Tibial nerve (tissue), 4 donors: ENCODE measurements around the gene CAMK1D. TPM values are rescaled to one million over a fixed set of nuclear protein-coding genes. Genes with fewer than 3 reads are reported as not detected.

Experiments used
- DNase-seq, 2 donors: peaks; one replicate each; pipeline ENCODE4 v3.0.0-alpha.2; 2019; ENCODE audit warnings: low spot score in 2 of 2
- H3K27ac ChIP-seq, 4 donors: fragments of 200-600 bp; sonication (generic) in 3 of 4; one replicate each; pipeline ENCODE4 v1.5.1; 2017 to 2019; ENCODE audit warnings: mild to moderate bottlenecking in 1 of 4
- H3K27me3 ChIP-seq, 2 donors: fragments of 200-600 bp; sonication (generic) in 1 of 2; one replicate each; pipeline versions ENCODE4 v1.5.1 to v1.6.0; 2017 to 2019
- H3K36me3 ChIP-seq, 3 donors: fragments of 200-600 bp; sonication (generic); one replicate each; pipeline ENCODE4 v1.5.1; 2018 to 2019
- H3K4me1 ChIP-seq, 4 donors: fragments of 200-600 bp; sonication (generic) in 3 of 4; one replicate each; pipeline ENCODE4 v1.5.1; 2017 to 2019
- H3K4me3 ChIP-seq, 4 donors: fragments of 200-600 bp; sonication (generic) in 3 of 4; one replicate each; pipeline ENCODE4 v1.5.1; 2017 to 2019; ENCODE audit warnings: mild to moderate bottlenecking in 1 of 4, moderate library complexity in 1 of 4
- H3K9me3 ChIP-seq, 4 donors: fragments of 200-600 bp; sonication (generic) in 3 of 4; one replicate each; pipeline ENCODE4 v1.5.1; 2017 to 2019
- EP300 ChIP-seq, 2 donors: sonication (generic); formaldehyde crosslinking; IDR thresholded peaks; one replicate each; pipeline ENCODE4 v1.6.1; 2017; ENCODE audit warnings: antibody characterized with exemption in 2 of 2, mild to moderate bottlenecking in 1 of 2
- POLR2A ChIP-seq, 2 donors: fragments of 450-650 bp; IDR thresholded peaks; one replicate each; pipeline ENCODE4 v1.6.1; 2017; ENCODE audit warnings: antibody characterized with exemption in 2 of 2, mild to moderate bottlenecking in 2 of 2, moderate library complexity in 2 of 2
- WGBS, 2 donors: methylation state at CpG; one replicate each; pipeline ENCODE4 v1.1.5; 2018; 5-methylcytosine and 5-hydroxymethylcytosine counted together
- total RNA-seq, 4 donors: library from RNA; depleted of rRNA; stranded (reverse); fragments of >200 nt; gene quantifications; one replicate each; pipeline ENCODE4 v1.1.0, GENCODE V29; 2016
- TF ChIP-seq, protein P1 (sequence below), 5 experiments: fragments of 200-600 bp in 3 of 5; fragments of 450-650 bp in 2 of 5; sonication (generic) in 3 of 5; IDR thresholded peaks; one replicate each; pipeline ENCODE4 v1.5.1; 2016 to 2019; ENCODE audit warnings: antibody characterized with exemption in 5 of 5, mild to moderate bottlenecking in 3 of 5, moderate library complexity in 2 of 5

The CAMK1D gene
- total RNA-seq, 4 donors from 2014 or later, result 6.9 to 20.5 (median 17.2) TPM

- H3K27me3 ChIP-seq, result no peaks in the 10 kb centered on the region
- H3K4me3 ChIP-seq, result no peak overlapping the region
- WGBS, 2 donors, result 90% methylated on average over 11 of the region's 11 CpGs
- peaks cover 0 to 6% (median 0%) of the 10 kb centered on the region in 4 donors for H3K4me1 ChIP-seq
- peaks cover 0 to 22% (median 0%) of the 10 kb centered on the region in 3 donors for H3K36me3 ChIP-seq
- no peaks in the 10 kb centered on the region for H3K9me3 ChIP-seq
- TF ChIP-seq, protein P1, sequence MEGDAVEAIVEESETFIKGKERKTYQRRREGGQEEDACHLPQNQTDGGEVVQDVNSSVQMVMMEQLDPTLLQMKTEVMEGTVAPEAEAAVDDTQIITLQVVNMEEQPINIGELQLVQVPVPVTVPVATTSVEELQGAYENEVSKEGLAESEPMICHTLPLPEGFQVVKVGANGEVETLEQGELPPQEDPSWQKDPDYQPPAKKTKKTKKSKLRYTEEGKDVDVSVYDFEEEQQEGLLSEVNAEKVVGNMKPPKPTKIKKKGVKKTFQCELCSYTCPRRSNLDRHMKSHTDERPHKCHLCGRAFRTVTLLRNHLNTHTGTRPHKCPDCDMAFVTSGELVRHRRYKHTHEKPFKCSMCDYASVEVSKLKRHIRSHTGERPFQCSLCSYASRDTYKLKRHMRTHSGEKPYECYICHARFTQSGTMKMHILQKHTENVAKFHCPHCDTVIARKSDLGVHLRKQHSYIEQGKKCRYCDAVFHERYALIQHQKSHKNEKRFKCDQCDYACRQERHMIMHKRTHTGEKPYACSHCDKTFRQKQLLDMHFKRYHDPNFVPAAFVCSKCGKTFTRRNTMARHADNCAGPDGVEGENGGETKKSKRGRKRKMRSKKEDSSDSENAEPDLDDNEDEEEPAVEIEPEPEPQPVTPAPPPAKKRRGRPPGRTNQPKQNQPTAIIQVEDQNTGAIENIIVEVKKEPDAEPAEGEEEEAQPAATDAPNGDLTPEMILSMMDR (IDR thresholded peaks at IDR 0.05), result no peak
- TF ChIP-seq POLR2A (IDR thresholded peaks at IDR 0.05) (no peak), EP300 (IDR thresholded peaks at IDR 0.05) (no peak)
- no peak for DNase-seq
- no peak overlapping the region for H3K27ac ChIP-seq
These were observed 484.1 kb downstream of the CAMK1D start for GRCh38 chr10:12833451-12833850.

GRCh38 chr10:12834116-12834665, 484.8 kb downstream of the CAMK1D start:
- H3K9me3 ChIP-seq, result no peaks in the 10 kb centered on the region
- WGBS, 2 donors, result 74 to 78% methylated on average over 17 to 18 of the region's 19 CpGs
- no peak for DNase-seq

GRCh38 chr10:12834721-12835120, 485.4 kb downstream of the CAMK1D start:
- no peak for DNase-seq
- 77 to 93% methylated on average over 10 of the region's 10 CpGs for WGBS, 2 donors
- Histone ChIP-seq H3K4me1 (peaks cover 0 to 8% (median 0%) of the 10 kb centered on the region in 4 donors), H3K4me3 (no peak overlapping the region), H3K9me3 (no peaks in the 10 kb centered on the region), H3K27me3 (no peaks in the 10 kb centered on the region), H3K36me3 (peaks cover 0 to 15% (median 0%) of the 10 kb centered on the region in 3 donors), H3K27ac (no peak overlapping the region)
- TF ChIP-seq, protein P1 (IDR thresholded peaks at IDR 0.05), result no peak
- no peak for TF ChIP-seq EP300 (IDR thresholded peaks at IDR 0.05)
- no peak for TF ChIP-seq POLR2A (IDR thresholded peaks at IDR 0.05)

More at GRCh38 chr10:12834116-12834665, 484.8 kb downstream of the CAMK1D start:
- Histone ChIP-seq H3K36me3 (peaks cover 0 to 17% (median 0%) of the 10 kb centered on the region in 3 donors), H3K4me1 (peaks cover 0 to 6% (median 0%) of the 10 kb centered on the region in 4 donors), H3K4me3 (no peak overlapping the region), H3K27me3 (no peaks in the 10 kb centered on the region), H3K27ac (no peak overlapping the region)
- TF ChIP-seq, protein P1 (IDR thresholded peaks at IDR 0.05), result no peak
- TF ChIP-seq EP300 (IDR thresholded peaks at IDR 0.05), result no peak
- no peak for TF ChIP-seq POLR2A (IDR thresholded peaks at IDR 0.05)

GRCh38 chr10:12835709-12836108, 486.4 kb downstream of the CAMK1D start:
- H3K27ac ChIP-seq, result no peak overlapping the region
- no peaks in the 10 kb centered on the region for H3K9me3 ChIP-seq
- WGBS, 2 donors, result 58 to 60% methylated on average over 5 of the region's 5 CpGs
- H3K27me3 ChIP-seq, result no peaks in the 10 kb centered on the region
- DNase-seq, result no peak
- H3K36me3 ChIP-seq, result peaks cover 0 to 8% (median 0%) of the 10 kb centered on the region in 3 donors
- H3K4me1 ChIP-seq, result peaks cover 0 to 17% (median 0%) of the 10 kb centered on the region in 4 donors
- no peak overlapping the region for H3K4me3 ChIP-seq
- TF ChIP-seq, protein P1 (IDR thresholded peaks at IDR 0.05), result no peak
- TF ChIP-seq POLR2A (IDR thresholded peaks at IDR 0.05) (no peak), EP300 (IDR thresholded peaks at IDR 0.05) (no peak)

DNA sequence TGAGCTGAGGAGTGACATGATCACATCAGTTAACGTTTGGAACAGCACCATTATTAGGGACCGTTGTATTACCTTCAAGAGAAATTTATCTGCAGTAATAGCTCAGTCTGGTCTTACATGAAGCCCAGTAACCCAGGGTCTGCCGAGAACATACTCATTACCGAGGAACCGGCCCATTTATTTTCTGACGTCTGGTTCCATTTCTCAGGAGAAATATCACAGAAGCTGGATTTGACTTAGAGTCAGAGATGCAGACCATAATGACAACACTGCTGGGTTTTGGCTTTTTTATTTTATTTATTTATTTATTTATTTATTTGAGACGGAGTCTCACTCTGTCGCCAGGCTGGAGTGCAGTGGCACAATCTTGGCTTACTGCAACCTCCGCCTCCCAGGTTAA, 489.0 kb downstream of the CAMK1D start:
- H3K27me3 ChIP-seq, result no peaks in the 10 kb centered on the region
- DNase-seq, result no peak
- no peaks in the 10 kb centered on the region for H3K36me3 ChIP-seq
- H3K27ac ChIP-seq, result no peak overlapping the region
- 74 to 91% methylated on average over 9 of the region's 9 CpGs for WGBS, 2 donors
- no peak for TF ChIP-seq POLR2A (IDR thresholded peaks at IDR 0.05)
- H3K9me3 ChIP-seq, result no peaks in the 10 kb centered on the region
- peaks cover 0 to 18% (median 0%) of the 10 kb centered on the region in 4 donors for H3K4me1 ChIP-seq
- H3K4me3 ChIP-seq, result no peak overlapping the region
